Skin of body (tissue), 2 donors: ENCODE data around the gene SLC26A11. TPM values are rescaled to one million over a fixed set of nuclear protein-coding genes. Genes with fewer than 3 reads are reported as not detected.
"Not testable (repeated sequence)": the region's sequence is repeated elsewhere in the genome, so short reads cannot be mapped to it uniquely, and the experiment has no call there.

ENCODE experiments used
- DNase-seq: peaks from one replicate; lab custom pipeline; 2025; lab: John Stamatoyannopoulos, UW
- total RNA-seq: library from RNA; depleted of rRNA; stranded (reverse); fragments of >200 nt; gene quantifications from one replicate; pipeline ENCODE4 v1.2.3, GENCODE V29; 2014

The SLC26A11 gene
- total RNA-seq, 1 donor from 2014 or later = 6.4 TPM

DNA sequence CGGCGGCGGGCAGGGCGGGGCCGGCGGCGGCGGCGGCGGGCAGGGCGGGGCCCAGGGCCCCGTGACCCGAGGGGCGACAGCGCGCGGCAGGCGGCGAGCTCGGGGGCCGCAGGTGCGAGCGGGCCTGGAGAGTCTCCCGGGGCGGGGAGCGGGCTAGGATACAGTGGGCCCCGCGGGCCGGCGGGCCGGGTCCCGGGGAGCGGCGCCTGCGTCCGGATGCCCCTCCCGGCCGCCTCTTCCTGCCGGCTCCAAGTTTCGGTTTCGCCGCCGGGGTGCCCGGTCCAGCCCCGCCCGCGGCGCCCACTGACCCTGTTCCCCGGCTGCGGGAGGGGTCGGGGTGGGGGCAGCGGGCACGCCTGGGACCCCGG is 40.5 kb downstream of the SLC26A11 start, which contains the start of gene RNF213:
TSS of gene RNF213 (plus strand) at position 62 of the 368 bp plus-strand sequence. CDS start 2,830 bp downstream, outside the sequence.
- no peak for DNase-seq

DNA sequence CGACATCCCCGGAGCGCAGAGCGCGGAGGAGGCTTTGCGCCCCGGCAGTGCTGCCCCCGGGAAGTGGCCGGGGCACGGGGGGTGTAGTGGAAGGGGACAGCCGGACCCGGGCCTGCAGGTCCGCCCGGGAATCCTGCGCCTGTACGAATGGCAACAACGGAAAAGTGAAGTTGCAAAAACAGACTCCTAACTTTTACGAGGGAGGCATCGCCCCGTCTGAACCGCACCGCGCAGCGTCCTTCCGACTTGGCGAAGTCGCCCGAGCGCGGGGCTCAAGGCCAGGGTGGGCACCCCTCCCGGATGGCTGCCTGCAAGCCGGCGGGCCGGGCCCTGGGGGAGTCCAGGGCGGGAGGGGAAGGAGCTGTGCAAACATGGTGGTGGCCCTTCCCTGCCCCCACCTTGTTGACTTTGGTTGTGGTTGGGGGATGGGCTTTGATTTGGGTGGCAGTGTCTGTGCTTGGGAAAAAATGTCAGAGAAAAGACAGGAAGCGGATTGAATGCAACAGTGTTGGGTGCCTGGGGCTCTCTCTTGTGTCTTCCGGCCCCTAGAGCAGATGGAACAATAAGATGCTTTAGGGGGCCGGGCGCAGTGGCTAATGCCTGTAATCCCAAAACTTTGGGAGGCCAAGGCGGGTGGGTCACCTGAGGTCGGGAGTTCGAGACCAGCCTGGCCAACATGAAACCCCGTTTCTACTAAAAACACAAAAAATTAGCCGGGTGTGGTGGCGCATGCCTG is 41.1 kb downstream of the SLC26A11 start:
- DNase-seq = peak; percentile 58

DNA sequence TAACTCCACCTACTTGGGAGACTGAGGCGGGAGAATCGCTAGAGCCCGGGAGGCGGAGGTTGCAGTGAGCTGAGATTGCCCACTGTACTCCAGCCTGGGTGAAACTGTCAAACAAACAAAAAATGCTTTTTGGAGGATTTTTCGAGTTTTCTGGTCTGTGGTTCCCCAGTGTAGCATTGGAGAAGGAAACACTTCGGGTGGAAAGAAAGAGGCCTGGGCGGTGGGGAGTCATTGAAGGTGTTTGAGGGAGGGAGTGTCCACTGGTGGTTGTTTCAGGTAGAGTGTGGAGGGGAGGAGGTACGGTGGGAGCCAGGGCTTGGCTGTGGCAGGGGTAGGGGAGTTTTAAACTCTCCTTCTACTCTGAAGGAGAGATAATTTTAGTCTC is 41.7 kb downstream of the SLC26A11 start:
- no peak for DNase-seq

DNA sequence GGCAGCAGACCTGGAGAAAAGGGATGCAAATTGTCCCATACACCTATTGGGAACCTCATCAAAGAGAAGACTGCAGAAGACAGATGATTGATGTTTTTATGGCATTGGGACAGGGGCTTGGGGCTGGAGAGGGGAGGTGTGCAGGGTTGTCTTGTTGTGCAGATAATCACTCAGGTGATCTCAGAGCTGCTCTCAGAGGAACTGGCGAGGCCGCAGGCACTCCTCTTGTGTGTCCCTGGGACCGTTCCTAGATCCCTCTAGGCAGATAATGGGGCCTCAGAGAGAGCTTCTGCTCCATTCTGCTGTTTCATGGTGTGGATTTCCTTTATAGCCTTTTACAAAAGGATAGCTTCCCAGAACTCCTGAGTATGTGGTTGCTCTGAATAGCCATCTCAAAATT is 42.1 kb downstream of the SLC26A11 start:
- no peak for DNase-seq

DNA sequence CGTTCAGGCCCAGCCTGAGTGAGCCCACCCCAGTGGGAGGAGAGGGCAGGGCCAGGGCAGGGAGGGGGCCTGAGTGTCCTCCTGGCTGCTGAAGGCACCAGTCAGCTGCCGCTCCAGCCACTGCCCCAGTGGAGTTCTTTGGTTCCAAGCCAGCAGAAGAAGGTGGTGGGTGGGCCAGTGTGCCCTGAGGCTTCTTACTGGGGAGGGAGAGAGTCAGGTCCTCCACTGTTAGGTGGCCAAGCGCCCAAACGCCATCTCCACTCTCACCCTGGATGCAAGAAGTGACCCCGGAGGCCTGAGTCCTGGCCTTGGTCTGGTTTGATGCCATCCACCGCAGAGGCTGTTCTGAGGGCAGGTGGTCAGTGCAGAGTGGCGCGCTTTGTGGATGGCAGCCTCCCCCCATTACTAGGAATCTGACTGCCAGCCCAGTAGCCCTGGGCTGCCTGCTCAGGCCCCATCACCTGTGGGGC is 42.6 kb downstream of the SLC26A11 start:
- DNase-seq = no peak

DNA sequence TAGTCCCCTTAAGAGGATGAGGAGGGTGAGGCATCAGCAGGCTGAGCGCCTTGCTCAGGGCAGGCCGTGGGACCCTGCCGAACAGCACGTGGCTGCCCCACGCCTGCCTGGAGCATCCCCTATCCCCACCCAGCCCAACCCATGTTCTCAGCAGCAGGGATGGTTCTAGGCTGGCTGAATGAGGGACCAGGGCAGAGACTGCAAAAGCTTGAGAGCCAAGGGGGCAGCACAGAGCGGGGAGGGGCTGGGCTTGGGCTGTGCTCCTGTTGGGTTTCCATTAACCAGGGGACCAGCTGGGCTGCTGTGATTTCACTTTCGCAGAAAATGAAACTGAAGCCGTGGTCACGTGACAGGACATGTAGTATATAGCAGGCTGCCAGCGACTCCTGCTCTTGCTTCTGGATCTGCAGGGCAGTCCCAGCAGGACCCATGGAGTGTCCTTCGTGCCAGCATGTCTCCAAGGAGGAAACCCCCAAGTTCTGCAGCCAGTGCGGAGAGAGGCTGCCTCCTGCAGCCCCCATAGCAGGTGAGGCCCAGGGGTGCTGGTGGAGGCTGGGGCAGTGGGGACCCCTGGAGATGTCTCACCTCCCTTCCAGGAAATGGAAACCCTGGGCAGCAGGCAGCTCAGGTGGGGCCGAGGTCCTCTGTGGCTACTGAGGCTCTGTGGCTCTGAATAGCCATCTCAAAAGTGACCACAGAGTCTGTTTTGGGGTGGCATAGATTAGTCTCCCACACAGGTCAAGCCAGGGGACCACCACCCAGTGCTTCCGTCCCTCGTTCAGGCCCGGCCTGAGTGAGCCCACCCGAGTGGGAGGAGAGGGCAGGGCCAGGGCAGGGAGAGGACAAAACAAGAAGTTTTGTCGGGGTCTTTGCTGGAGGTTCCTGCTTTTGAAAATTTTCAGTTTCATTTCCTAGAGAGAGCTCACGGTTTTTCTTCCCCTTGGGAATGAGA is 43.3 kb downstream of the SLC26A11 start:
- DNase-seq = peak; percentile 77

DNA sequence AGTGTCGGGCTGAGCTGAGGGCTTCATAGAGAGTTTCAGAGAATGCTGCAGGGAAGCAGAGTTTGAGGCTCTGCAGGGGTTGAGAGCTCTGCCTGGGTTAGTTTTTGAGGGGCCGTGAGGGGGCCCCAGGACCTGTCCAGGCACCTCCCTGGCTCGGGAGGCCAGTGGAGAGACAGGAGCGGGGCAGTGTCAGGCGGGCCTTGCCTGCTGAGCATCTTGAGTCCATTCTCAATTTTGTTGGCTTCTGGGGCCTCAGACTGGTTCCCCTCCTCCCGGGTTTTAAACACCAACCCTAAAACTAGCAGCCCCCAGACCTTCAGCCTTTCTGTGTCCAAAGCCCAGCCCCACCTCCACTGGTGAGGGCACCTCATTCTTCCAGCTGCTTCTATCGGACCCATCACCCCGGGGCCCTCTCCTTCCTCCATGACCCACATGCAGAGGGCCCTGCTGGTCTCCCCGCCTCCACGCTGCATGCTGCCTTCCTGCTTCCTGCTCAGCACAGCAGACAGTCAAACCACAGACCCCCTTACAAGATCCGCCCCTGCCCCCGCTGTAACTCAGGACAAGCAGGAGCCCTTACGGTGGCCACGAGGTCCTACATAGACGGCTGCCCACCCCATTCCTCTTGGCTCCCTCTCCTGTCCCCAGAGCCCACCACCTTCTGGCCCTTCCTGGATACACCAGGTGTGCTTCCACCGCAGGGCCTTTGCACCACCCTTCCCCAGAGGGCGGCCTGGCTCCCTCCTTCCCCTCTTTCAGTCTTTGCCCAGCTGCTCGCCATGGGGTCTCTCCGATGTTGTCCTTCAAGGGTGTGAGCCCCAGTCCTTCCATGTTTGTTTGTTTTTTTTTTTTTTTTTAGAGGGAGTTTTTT is 44.2 kb downstream of the SLC26A11 start:
- no peak for DNase-seq

DNA sequence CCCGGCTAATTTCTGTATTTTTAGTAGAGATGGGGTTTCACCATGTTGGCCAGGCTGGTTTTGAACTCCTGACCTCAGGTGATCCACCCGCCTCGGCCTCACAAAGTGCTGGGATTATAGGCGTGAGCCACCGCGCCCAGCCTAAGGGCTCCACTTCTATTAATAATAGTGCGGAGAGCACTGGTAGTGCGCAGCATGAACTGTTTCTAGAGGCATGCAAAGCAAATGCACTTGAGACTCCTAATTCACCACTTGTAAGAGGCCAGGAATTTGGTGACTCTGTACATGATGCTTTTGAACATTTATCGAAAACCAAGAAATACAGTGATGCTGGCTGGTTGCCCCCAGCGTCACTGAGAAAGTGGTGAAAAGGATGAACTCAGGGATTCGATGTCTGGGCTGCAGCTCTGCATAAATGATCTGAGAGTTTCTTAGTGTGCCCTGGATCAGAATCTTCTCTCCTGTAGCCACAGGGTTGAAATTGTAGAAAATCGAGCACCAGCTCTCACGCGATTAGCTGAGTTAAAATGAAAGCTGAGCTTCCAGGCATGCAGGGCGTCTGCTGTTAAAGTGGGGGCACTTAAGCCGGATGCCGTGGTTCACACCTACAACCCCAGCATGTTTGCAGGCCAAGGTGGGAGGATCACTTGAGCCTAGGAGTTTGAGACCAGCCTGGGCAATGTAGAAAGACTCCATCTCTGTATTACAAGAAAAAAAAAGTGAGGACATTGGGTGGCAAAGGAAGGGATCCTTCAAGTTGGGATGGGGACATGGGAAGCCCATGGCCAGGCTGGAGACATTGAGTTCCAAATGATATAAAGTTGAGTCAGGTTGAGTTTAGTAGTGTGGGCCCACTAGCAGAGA is 45.2 kb downstream of the SLC26A11 start:
- no peak for DNase-seq

DNA sequence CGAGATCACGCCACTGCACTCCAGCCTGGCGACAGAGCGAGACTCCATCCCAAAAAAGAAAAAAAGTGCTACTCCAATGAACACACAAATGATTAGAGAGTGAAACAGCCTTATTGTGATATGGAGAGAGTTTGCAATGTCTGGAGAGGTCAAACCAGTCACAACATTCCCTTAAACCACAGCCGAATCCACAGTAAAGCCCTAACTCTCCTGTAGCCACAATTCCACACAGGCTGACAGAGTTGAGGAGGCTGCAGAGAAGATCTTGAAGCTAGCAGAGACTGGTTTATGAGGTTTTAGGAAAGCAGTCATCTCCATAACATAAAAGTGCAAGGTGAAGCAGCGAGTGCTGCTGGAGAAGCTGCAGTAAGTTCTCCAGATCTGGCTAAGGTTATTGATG is 47.2 kb downstream of the SLC26A11 start:
- no peak for DNase-seq

DNA sequence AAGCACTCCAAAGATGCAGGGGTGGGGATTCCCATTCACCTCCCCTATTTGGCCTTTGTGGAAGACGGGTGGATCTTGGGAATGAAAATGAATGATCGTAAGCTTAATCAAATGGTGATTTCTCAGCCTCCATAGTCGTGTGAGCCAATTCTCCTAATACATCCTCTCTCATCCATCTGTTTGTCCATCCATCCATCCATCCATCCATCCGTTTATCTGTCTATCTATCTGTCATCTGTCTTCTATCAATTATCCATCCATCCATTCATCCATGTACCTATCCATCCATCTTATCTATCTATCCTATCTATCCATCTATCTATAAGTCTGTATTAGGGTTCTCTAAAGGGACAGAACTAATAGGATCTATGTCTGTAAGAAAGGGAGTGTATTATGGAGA is 48.2 kb downstream of the SLC26A11 start:
- DNase-seq = no peak

DNA sequence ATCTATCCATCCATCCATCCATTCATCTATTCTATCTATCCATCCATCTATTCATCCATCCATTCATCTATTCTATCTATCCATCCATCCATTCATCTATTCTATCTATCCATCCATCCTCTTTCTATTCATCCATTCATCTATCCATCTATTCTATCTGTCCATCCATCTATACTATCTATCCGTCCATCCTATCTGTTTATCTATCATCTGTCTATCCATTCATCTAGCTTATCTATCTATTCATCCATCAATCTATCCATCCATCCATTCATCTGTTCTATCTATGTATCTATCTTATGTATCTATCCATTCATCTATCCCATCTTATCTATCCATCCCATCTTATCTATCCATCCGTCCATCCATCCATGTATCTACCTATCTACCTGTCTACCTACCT is 49.2 kb downstream of the SLC26A11 start:
- DNase-seq = no peak

DNA sequence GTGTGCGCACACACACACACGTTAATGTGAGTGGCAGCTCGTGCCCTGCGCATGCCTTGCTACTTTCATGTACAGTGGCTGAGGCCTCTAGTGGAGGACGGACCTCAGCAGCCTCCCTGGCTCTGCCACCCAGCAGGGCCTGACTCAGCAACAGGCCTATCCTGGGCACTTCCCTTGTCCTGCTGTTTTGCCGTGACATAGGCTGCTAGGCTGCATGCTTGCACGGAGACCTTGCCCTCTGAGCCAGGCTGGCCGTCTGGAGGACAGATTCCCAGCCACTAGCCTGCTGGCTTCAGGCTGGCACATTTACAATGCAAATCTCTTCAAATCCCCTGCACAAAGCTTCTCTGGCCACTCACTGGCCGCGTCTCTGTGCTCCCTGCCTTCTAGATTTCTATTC is 49.9 kb downstream of the SLC26A11 start:
- no peak for DNase-seq

DNA sequence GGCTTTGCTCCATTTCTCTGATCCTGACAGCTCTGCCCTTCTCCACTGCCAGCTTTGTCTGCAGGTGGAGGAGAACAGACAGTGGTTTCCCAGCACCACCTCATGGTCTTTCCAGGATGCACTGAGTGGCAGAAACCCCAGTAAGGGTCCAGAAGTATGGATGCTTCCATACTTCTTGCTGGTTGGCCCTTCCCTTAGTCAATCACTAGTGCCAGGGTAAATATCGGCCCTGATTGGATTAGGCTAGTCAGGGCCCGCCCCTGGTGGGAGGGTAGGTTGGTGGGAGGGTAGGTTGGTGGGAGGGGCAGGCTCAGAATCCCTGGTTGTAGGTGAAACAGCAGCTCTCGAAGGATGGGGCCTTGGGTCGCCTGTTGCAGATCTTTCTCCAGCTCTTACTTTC is 50.6 kb downstream of the SLC26A11 start:
- no peak for DNase-seq

DNA sequence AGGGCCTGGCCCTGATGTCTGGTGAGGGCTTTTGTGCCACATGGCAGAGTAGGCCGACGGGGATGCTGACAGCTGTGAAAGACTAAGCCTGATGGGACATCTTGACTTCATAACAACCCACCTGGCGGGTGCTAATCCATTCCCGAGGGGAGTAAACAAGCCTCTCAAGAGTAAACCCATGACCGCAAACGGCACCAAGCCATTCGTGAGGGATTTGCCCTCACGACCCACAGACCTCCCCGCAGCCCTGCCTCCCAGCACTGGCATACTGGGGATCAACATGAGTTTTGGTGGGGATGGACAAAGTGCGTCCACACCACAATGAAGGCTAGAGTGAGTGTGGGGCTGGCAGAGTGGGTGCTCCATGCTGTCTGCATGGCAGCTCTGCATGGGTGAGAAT is 52.1 kb downstream of the SLC26A11 start:
- no peak for DNase-seq

DNA sequence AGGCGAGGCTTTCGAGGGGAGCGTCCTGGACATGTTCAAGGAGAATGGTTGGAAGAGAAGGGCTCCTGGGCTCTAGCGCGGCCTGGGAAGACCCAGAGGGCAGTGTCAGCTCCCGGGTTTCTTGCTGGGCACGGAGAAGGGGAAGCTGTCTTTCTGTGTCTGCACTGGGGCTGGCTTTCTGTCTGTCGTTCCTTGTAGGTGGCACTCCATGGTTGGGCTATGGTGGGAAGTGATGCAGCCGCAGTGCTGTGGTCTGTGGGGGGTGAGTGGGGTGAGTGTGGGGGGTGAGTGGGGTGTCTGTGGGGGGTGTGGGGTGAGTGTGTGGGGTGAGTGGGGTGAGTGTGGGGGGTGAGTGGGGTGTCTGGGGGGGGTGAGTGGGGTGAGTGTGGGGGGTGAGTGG is 54.1 kb downstream of the SLC26A11 start:
- no peak for DNase-seq

DNA sequence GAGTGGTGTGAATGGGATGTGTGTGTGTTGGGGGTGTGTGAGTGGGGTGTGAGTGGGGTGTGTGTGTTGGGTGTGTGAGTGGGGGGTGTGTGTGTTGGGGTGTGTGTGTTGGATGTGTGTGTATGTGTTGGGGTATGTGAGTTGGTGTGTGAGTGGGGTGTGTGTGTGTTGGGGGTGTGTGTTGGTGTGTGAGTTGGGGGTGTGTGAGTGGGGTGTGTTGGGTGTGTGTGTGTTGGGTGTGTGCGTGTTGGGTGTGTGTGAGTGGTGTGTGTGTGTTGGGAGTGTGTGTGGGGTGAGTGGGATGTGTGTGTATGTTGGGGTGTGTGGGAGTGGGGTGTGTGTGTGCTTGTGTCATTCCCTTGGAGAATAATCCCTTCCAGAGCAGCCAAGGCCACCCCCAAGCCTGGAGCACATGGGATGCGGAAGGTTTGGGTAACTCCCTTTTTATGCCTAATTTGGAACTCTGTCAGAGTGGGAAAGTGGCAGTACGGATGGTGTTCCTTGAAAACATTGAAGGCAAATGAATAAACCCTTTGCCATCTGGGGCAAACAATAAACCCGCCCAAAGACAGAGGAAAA is 54.7 kb downstream of the SLC26A11 start:
- no peak for DNase-seq

DNA sequence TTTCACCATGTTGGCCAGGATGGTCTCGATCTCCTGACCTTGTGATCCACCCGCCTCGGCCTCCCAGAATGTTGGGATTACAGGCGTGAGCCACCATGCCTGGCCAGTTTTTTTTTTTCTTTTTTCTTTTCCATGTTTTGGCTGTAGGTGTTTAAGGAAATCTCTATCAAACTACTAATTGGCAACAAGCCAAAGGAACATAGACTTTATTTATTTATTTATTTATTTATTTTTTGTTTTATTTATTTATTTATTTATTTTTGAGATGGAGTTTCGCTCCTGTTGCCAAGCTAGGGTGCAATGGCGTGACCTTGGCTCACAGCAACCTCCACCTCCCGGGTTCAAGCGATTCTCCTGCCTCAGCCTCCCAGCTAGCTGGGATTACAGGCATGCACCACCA is 55.6 kb downstream of the SLC26A11 start:
- not testable (repeated sequence) for DNase-seq

DNA sequence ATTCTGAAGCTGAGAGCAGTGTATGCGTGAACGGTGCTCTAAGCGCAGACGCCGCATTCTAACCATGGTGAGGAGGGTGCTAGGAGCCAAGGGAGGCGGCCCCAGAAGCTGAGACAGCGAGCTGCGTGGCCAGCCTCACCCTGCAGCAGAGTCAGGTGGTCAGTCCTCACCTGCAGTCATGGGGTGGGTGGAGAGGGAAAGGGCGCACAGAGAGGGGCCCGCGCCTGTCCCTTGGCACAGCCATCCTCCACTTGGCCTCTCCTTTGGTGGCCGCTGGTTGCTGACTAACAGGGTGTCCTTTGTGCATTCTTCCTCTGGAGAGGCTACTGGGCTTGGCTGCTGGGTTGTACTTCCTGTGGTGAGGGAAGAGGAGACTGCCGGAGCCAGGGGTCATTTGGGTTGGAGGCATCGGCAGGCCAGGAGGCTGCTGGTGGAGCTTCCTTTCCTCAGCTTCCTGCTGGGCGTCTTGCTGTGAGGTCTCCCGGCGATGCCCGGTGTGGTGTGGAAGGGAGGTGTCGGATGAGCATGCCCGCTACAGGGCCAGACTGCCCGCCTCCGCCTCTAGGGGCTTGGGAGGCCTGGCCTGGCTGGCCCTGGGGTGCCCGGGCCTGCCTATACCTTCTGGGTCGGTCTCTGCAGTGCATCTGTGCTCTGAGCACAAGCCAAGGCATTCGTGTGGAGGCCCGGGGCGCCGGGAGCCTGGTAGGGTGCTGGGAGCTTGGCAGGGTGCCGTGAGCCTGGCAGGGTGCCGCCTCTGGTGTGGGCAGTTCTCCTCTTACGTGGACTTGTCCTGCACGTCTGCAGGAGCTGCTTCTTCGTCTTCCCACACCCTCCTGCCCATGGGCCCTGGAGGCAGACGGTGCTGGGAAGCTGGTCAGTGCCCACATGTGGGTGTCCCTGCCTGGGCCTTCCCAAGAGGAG is 57.8 kb downstream of the SLC26A11 start:
- no peak for DNase-seq

DNA sequence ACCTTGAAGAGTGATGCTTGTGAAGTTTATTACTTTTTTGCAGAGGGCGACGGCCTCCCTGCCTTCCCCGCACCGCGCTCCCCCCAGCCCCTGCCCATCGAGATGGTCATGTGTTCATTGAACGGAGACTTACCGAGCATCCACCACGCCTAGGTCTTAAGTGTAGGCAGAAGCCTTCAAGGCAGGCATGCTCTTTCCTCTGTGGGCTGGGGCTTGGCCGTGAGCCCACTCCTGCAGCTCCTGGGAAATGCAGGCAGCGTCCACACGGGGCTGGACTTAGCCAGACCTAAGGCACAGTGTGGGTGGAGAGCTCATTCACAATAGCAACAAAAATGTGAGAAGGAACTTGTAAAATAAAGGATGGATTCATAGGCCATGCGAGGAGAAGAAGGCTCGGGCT is 59.7 kb downstream of the SLC26A11 start:
- DNase-seq = no peak
